ENCODE results near the gene CPNE1.
"Not testable (repeated sequence)": the region's sequence is repeated elsewhere in the genome, so short reads cannot be mapped to it uniquely, and the experiment has no call there.

The CPNE1 gene

DNA sequence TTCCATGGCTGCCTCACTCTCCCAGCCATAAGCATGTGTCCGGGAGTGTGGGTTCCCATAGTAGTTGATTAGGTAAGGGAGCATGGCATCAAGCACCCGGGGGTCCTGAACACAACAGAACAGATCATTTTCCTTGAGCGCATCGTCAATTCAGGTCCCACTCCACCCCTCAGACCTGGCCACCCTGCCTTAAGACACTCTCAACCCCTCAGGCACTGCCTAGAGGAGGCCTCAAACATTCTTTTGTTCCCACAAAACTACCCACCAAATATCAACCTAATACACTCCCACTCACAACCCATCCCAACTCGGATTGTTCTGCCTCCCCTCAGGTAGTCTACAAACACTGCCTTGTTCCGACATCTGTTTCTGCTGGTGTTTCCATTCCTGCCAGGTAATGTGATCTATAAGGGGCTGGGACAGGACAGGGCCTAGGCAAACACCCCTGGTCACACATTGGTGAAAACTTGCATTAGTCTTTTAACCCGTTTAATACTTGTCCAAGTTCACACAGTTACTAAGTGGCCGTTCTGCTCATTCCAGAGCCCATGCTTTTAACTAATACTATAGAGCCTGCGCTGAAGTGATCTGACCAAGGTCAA lies 33.1 kb upstream of the CPNE1 start:
- no peak for DNase-seq

- DNase-seq, result no peak
These were observed 31.3 kb upstream of the CPNE1 start for GRCh38 chr20:35695978-35696377.

- no peak for DNase-seq
These were observed 30.6 kb upstream of the CPNE1 start for GRCh38 chr20:35695245-35695749.

GRCh38 chr20:35690265-35690664 lies 25.6 kb upstream of the CPNE1 start:
- DNase-seq, result no peak

GRCh38 chr20:35686872-35687271 lies 22.2 kb upstream of the CPNE1 start:
- DNase-seq, result not testable (repeated sequence)

- not testable (repeated sequence) for DNase-seq
These were observed 20.7 kb upstream of the CPNE1 start for GRCh38 chr20:35685368-35685767.

- DNase-seq, result no peak
These were observed 17.3 kb upstream of the CPNE1 start for GRCh38 chr20:35681960-35682359.

DNA sequence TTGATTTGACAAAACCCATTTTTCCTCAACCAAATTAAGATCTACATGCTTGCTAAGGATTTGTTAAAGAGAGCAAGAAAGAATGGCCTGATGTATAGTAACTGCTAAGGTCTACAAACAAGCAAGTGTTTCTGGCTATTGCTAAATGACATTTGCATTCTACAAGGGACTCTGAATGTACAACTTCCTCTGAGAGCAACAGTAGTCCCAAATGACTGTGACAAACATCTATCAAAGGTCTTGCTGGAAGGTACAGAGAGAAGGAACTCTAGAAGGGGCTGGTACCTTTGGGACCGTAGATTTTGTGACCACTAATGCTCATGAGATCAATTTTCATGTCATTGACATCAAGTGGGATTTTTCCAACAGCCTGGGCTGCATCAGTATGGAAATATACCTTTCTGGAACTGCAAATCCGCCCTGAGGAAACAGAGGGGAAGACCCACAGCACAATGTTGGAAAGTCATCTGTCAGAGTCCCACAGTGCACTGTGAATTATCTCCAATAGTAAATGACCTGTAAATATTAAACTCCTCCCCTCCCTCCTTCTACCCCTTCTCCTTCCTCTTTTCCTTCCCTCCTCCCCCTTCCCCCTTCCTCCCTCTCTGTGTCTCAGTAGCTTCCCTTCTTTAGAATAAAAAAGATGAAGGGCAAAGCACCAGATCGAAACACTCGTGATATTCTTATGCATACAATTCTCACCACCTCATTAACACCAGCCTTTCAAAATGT lies 15.9 kb upstream of the CPNE1 start:
- no peak for DNase-seq

- no peak for DNase-seq
These were observed 10.2 kb upstream of the CPNE1 start for GRCh38 chr20:35674921-35675320.

DNA sequence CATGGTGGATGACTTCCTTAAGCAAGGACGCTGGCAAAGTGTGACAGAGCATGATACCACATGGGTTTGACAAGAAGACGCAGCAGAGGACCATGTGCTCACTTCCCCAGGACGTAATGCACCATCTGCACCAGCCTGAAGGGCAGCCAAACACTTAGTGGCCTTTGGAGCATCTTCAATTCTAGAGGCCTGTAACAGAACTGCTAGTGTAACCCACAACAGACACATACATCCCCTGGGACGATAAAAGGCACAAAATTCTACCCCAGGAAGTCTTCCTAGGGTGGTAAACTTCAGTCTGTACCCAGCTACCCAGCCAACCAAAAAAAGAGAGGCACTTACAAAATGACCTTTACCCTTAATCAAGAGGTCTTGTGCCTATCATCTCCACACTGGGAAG lies 9.2 kb upstream of the CPNE1 start:
- no peak for DNase-seq

GRCh38 chr20:35669681-35670080 lies 5.0 kb upstream of the CPNE1 start:
- DNase-seq, result no peak

- DNase-seq, result no peak
These were observed 4.5 kb upstream of the CPNE1 start for GRCh38 chr20:35669221-35669620.

- DNase-seq, result no peak
These were observed 1.2 kb upstream of the CPNE1 start for GRCh38 chr20:35665949-35666288.

DNA sequence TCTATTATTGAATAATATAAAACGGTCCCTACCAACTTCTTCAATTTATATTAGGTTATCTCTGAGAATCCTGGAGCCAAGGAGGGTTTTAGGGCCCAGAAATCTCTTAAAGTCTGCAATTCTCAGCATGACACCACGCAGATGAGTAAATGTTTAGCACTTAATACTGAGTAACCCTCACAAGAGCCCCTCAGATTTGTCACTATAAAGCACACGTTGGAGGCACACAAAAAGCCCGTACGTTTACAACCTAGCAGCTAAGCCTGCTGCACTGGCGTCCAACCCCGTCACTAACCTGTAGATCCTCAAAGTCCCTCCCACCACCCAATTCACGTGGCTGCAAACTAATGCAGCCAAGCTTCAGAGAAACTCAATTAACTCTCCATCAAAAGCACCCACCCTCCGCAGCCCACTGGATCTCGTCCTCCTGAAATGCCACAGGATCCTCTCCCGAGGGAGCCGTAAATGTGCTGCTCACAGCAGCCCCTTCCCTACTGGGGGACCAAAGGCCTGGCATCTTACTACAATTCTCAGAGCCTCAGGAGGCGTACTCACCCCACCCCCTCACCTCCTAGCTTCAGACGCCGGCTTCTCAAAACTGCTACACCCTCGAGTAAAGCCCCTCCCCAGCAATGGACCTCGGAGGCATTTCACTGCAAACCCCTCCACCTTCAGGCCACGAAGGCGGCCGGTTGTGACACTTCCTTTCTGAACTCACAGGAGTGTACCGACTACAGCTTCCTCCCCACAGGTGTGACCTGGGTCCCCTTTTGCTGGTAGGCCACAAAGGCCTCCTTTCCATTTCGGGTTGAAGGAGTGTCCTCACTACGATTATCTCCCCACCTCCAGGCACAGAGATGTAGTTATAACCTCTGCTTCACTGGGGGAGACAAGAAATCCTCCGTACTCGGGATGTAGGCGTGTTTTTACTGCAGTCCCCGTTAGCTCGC lies 909 bp downstream of the CPNE1 start:
- DNase-seq, result no peak

- DNase-seq, result no peak
These were observed 2.1 kb downstream of the CPNE1 start for GRCh38 chr20:35662551-35662950.

DNA sequence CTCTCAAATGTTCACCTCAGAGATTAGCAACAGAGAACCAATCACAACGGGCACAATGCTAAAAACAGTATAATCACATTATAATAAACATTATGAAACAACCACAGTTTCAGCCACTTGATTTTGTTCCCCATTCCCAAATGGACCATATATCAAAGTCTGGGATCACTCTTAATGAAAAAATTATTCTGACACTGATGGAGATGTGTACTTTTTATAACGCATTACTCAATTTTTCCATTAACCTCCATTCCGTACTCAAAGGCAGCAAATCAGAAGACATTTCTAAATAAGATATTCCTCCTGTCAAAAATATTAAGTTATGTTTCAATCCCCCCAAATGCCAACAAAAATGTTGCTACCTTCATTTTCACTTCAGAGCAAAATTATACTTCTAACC lies 2.8 kb downstream of the CPNE1 start:
- no peak for DNase-seq

DNA sequence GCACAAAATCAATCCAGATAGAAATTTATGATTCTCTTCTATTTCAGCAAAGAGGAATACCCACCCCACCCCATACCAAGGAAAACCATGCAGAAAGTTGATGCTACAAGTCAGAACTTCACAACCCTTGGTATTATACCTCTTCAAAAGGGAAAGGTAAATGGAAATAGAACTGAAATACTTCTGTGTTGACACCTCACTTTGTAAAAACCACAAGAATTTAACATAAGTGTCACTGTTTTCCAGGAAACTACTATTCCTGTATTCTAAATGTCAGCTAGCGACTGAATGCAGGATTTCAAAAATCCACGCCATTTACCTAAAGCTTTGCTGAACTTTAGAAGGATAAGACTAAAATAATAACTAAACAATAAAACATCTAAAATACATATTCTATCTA lies 3.6 kb downstream of the CPNE1 start:
- no peak for DNase-seq

GRCh38 chr20:35660122-35660937 lies 4.4 kb downstream of the CPNE1 start:
- no peak for DNase-seq

- no peak for DNase-seq
These were observed 7.4 kb downstream of the CPNE1 start for GRCh38 chr20:35657271-35657670.

- DNase-seq, result no peak
These were observed 10.3 kb downstream of the CPNE1 start for GRCh38 chr20:35654415-35654814.

DNA sequence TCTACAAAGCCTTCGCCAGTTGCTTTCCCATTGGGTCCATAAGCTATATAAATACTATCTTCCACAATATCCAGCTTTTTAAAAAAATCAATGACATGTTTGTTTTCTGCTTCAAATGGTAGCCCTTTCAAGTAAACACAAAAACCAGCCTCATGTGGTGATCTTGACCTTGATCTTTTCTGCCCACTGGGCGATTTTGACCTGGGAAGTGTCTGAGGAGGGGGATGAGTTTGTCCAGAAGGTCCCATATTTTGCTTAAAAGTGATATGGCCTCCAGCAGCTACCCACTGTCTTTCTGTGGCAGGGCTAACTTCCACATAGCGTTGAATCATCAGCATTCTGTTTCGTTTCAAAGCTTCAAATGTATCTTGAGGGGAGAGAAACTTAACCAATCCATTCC lies 10.8 kb downstream of the CPNE1 start:
- DNase-seq, result no peak

- no peak for DNase-seq
These were observed 11.3 kb downstream of the CPNE1 start for GRCh38 chr20:35653430-35653734.
